Measurements from ENCODE around the gene TCF23. TPM values are rescaled to one million over a fixed set of nuclear protein-coding genes. Genes with fewer than 3 reads are reported as not detected.
"Not testable (repeated sequence)": the region's sequence is repeated elsewhere in the genome, so short reads cannot be mapped to it uniquely, and the experiment has no call there.

The TCF23 gene
- total RNA-seq, 1 experiment from 2014 or later = 0.13 TPM

- TF ChIP-seq USF1 (CRISPR knock-in tag; IDR thresholded peaks at IDR 0.05) (no peak), SMAD3 (CRISPR knock-in tag; IDR thresholded peaks at IDR 0.05; ENCODE audit: borderline replicate concordance) (no peak), MAX (CRISPR knock-in tag; IDR thresholded peaks at IDR 0.05) (no peak), OVOL2 (CRISPR knock-in tag; IDR thresholded peaks at IDR 0.05; ENCODE audit: borderline replicate concordance) (no peak), ZNF512 (CRISPR knock-in tag; IDR thresholded peaks at IDR 0.05; ENCODE audit: borderline replicate concordance) (no peak), FOXP4 (CRISPR knock-in tag; IDR thresholded peaks at IDR 0.05) (no peak), ZNF532 (CRISPR knock-in tag; IDR thresholded peaks at IDR 0.05; ENCODE audit: borderline replicate concordance) (no peak), IRF1 (CRISPR knock-in tag; IDR thresholded peaks at IDR 0.05) (no peak)
Measured at GRCh38 chr2:27118525-27119329, 30.1 kb upstream of the TCF23 start, which contains the start of gene CGREF1 (continued).

GRCh38 chr2:27119330-27119670, 29.5 kb upstream of the TCF23 start:
- peaks cover 16% of the 10 kb centered on the region; the same call in 1 of the 2 replicates for H3K4me1 Mint-ChIP-seq
- POLR2A ChIA-PET = interaction anchor here (1.6 kb wide), 1 partner anchor 15 kb away, joined by 5 read pairs; the partner anchor contains the start of gene PREB
- DNase-seq (ENCODE audit: low spot score); H3K36me3 Mint-ChIP-seq; H3K9me3 Mint-ChIP-seq; H3K27ac Mint-ChIP-seq; ATAC-seq: not testable (repeated sequence)
- CTCF ChIA-PET = interaction anchor here (1.0 to 2.1 kb wide), 2 partner anchors 14 to 72 kb away, joined by 3 to 11 read pairs; no protein-coding TSS in a partner anchor
- peaks cover 70% of the 10 kb centered on the region for H3K27me3 Mint-ChIP-seq (ENCODE audit: low read depth)
- peak overlapping the region; percentile 73 for H3K4me3 Mint-ChIP-seq
- 0 out of 2 replicates have a peak, but pooled peaks have one; percentile 4 for TF ChIP-seq ZBTB21 (CRISPR knock-in tag; IDR thresholded peaks at IDR 0.05; ENCODE audit: borderline replicate concordance)

GRCh38 chr2:27121906-27122305, 26.9 kb upstream of the TCF23 start:
- POLR2A ChIA-PET = no interaction called here
- CTCF ChIA-PET = interaction anchor here (3.1 kb wide), 2 partner anchors 12 to 48 kb away, joined by 17 to 33 read pairs; partner anchors contain the start of gene PREB
- no peak for TF ChIP-seq ZNF121 (CRISPR knock-in tag; IDR thresholded peaks at IDR 0.05)
- TF ChIP-seq ERG (CRISPR knock-in tag; IDR thresholded peaks at IDR 0.05) = no peak
- TF ChIP-seq TP53 (CRISPR knock-in tag; IDR thresholded peaks at IDR 0.05) = no peak
- TF ChIP-seq USF2 (CRISPR knock-in tag; IDR thresholded peaks at IDR 0.05) = no peak
- TF ChIP-seq HMGXB4 (CRISPR knock-in tag; IDR thresholded peaks at IDR 0.05) = no peak

More at GRCh38 chr2:27121906-27122305, 26.9 kb upstream of the TCF23 start:
- Mint-ChIP-seq H3K4me1 (peaks cover 22% of the 10 kb centered on the region; the same call in 1 of the 2 replicates), H3K27ac (no peak overlapping the region), H3K27me3 (ENCODE audit: low read depth) (peaks cover 78% of the 10 kb centered on the region), H3K36me3 (no peaks in the 10 kb centered on the region), H3K4me3 (no peak overlapping the region), H3K9me3 (no peaks in the 10 kb centered on the region)
- DNase-seq (ENCODE audit: low spot score) (no peak), ATAC-seq (no peak)
